ENCODE data around the gene SCAP. TPM values are rescaled to one million over a fixed set of nuclear protein-coding genes. Genes with fewer than 3 reads are reported as not detected.
A peak's percentile ranks its signal among the peaks of the same experiment; 100 is the strongest.

Gene SCAP
- total RNA-seq, 2 experiments from 2014 or later = 58.3 to 60.3 TPM

GRCh38 chr3:47515864-47516319 is 40.2 kb upstream of the SCAP start:
- intact Hi-C loops (cut with DNase I, micrococcal nuclease) = loop anchor here (1.0 to 10.0 kb wide), 4 partner anchors 95 to 1169 kb away; partner anchors contain the start of genes NCKIPSD (in 1 of the 2) and SETD2 (in 1 of the 2)
- no peak overlapping the region for H3K27ac ChIP-seq (ENCODE audit: low read depth in 1 of 2, low read length in 2 of 2)
- peaks cover 11% of the 10 kb centered on the region for H3K36me3 Mint-ChIP-seq (ENCODE audit: low read depth)
- no peaks in the 10 kb centered on the region for H3K36me3 ChIP-seq (ENCODE audit: insufficient read depth, low read length)
- POLR2A ChIA-PET = no interaction called here
- CTCF ChIA-PET = interaction anchor here (0.7 to 1.1 kb wide), 2 partner anchors 40 to 1879 kb away, joined by 3 to 5 read pairs; partner anchors contain the start of gene SCAP
- H3K4me1 Mint-ChIP-seq (ENCODE audit: low read depth) = peaks cover 28% of the 10 kb centered on the region
- H3K27ac Mint-ChIP-seq = peak overlapping the region; percentile 40
- H3K9me3 Mint-ChIP-seq = no peaks in the 10 kb centered on the region
- H3K4me3 Mint-ChIP-seq = peak overlapping the region; percentile 36
- no peak overlapping the region for H3K4me3 ChIP-seq (ENCODE audit: low read length)
- no peaks in the 10 kb centered on the region for H3K27me3 Mint-ChIP-seq
- peaks cover 22% of the 10 kb centered on the region for H3K4me1 ChIP-seq (ENCODE audit: insufficient read depth, low read length)
- DNase-seq (no peak), ATAC-seq (ENCODE audit: poor library complexity) (no peak)
- H3K27me3 ChIP-seq (ENCODE audit: control insufficient read depth in 1 of 2, insufficient read depth in 2 of 2, low read length in 2 of 2) = no peaks in the 10 kb centered on the region
- TF ChIP-seq, protein P1, sequence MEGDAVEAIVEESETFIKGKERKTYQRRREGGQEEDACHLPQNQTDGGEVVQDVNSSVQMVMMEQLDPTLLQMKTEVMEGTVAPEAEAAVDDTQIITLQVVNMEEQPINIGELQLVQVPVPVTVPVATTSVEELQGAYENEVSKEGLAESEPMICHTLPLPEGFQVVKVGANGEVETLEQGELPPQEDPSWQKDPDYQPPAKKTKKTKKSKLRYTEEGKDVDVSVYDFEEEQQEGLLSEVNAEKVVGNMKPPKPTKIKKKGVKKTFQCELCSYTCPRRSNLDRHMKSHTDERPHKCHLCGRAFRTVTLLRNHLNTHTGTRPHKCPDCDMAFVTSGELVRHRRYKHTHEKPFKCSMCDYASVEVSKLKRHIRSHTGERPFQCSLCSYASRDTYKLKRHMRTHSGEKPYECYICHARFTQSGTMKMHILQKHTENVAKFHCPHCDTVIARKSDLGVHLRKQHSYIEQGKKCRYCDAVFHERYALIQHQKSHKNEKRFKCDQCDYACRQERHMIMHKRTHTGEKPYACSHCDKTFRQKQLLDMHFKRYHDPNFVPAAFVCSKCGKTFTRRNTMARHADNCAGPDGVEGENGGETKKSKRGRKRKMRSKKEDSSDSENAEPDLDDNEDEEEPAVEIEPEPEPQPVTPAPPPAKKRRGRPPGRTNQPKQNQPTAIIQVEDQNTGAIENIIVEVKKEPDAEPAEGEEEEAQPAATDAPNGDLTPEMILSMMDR (IDR thresholded peaks at IDR 0.05) = no peak
- no peaks in the 10 kb centered on the region for H3K9me3 ChIP-seq (ENCODE audit: control insufficient read depth in 1 of 2, insufficient read depth in 1 of 2, low read length in 2 of 2)

GRCh38 chr3:47515100-47515499 is 39.4 kb upstream of the SCAP start:
- Mint-ChIP-seq H3K4me3 (peak overlapping the region; percentile 90), H3K27me3 (no peaks in the 10 kb centered on the region), H3K9me3 (no peaks in the 10 kb centered on the region), H3K4me1 (ENCODE audit: low read depth) (peaks cover 28% of the 10 kb centered on the region), H3K27ac (peak overlapping the region; percentile 77), H3K36me3 (ENCODE audit: low read depth) (peaks cover 15% of the 10 kb centered on the region)
- Histone ChIP-seq H3K27ac (ENCODE audit: low read depth in 1 of 2, low read length in 2 of 2) (no peak overlapping the region), H3K9me3 (ENCODE audit: control insufficient read depth in 1 of 2, insufficient read depth in 1 of 2, low read length in 2 of 2) (no peaks in the 10 kb centered on the region), H3K27me3 (ENCODE audit: control insufficient read depth in 1 of 2, insufficient read depth in 2 of 2, low read length in 2 of 2) (no peaks in the 10 kb centered on the region), H3K4me1 (ENCODE audit: insufficient read depth, low read length) (peaks cover 22% of the 10 kb centered on the region), H3K36me3 (ENCODE audit: insufficient read depth, low read length) (peaks cover under 1% of the 10 kb centered on the region), H3K4me3 (ENCODE audit: low read length) (no peak overlapping the region)
- intact Hi-C loops (cut with DNase I, micrococcal nuclease) = loop anchor here (1.0 to 10.0 kb wide), 4 partner anchors 94 to 1170 kb away; partner anchors contain the start of genes NCKIPSD (in 1 of the 2) and SETD2 (in 1 of the 2)
- TF ChIP-seq, protein P1 (IDR thresholded peaks at IDR 0.05) = no peak
- DNase-seq (no peak), ATAC-seq (ENCODE audit: poor library complexity) (no peak)
- POLR2A ChIA-PET = no interaction called here
- CTCF ChIA-PET = interaction anchor here (1.0 to 1.1 kb wide), 2 partner anchors 39 to 94 kb away, joined by 4 to 5 read pairs; partner anchors contain the start of gene SCAP

- Mint-ChIP-seq H3K27me3 (no peaks in the 10 kb centered on the region), H3K4me1 (ENCODE audit: low read depth) (peaks cover 28% of the 10 kb centered on the region), H3K9me3 (no peaks in the 10 kb centered on the region), H3K4me3 (peak within 1 kb of the TSS; percentile 99), H3K36me3 (ENCODE audit: low read depth) (peaks cover 23% of the 10 kb centered on the region), H3K27ac (peak within 1 kb of the TSS; percentile 89)
- ChIA-PET CTCF (interaction anchor here (0.6 to 1.5 kb wide), 4 partner anchors 9 to 311 kb away, joined by 3 to 5 read pairs (median 3); partner anchors contain the start of gene SCAP), POLR2A (interaction anchor here (0.7 to 1.9 kb wide), 7 partner anchors 38 to 1823 kb away, joined by 3 to 9 read pairs (median 5); partner anchors contain the start of genes NDUFAF3, PTPN23 and SMARCC1)
- Histone ChIP-seq H3K27ac (ENCODE audit: low read depth in 1 of 2, low read length in 2 of 2) (peak within 1 kb of the TSS; percentile 93 to 98), H3K9me3 (ENCODE audit: control insufficient read depth in 1 of 2, insufficient read depth in 1 of 2, low read length in 2 of 2) (no peaks in the 10 kb centered on the region), H3K4me3 (ENCODE audit: low read length) (peak within 1 kb of the TSS; percentile 96), H3K27me3 (ENCODE audit: control insufficient read depth in 1 of 2, insufficient read depth in 2 of 2, low read length in 2 of 2) (no peaks in the 10 kb centered on the region), H3K36me3 (ENCODE audit: insufficient read depth, low read length) (peaks cover 12% of the 10 kb centered on the region), H3K4me1 (ENCODE audit: insufficient read depth, low read length) (peaks cover 22% of the 10 kb centered on the region)
- TF ChIP-seq, protein P1 (IDR thresholded peaks at IDR 0.05) = peak; percentile 68
- DNase-seq = peak; percentile 92 to 99 (median 97)
- intact Hi-C loops (cut with DNase I, micrococcal nuclease) = loop anchor here (1.0 to 10.0 kb wide), 10 partner anchors 36 to 1494 kb away; partner anchors contain the start of genes SCAP (in 2 of the 2), DHX30 (in 1 of the 2), KIF9 (in 1 of the 2) and KLHL18 (in 1 of the 2)
- peak; percentile 93 for ATAC-seq (ENCODE audit: poor library complexity)
Observed at GRCh38 chr3:47513125-47513929, 37.6 kb upstream of the SCAP start, which contains the start of gene ELP6. TSS of gene ELP6 (minus strand) at chr3:47513712. CDS start at chr3:47513590, 122 bp downstream.

Measured in CD4-positive, alpha-beta T cell (primary cell).